H1 (cell line): ENCODE measurements around the gene ATMIN. TPM values are rescaled to one million over a fixed set of nuclear protein-coding genes. Genes with fewer than 3 reads are reported as not detected.

Experiments
- CTCF ChIA-PET: fragments of 300-600 bp; sonication (Branson Sonifier 250); formaldehyde crosslinking; loops from one replicate; lab custom pipeline; 2021; ENCODE audit not compliant: partially characterized antibody; lab: Charles Lee
- POLR2A ChIA-PET: fragments of 300-600 bp; sonication (Branson Sonifier 250); formaldehyde crosslinking; loops from one replicate; lab custom pipeline; 2021; ENCODE audit warnings: inconsistent platforms; ENCODE audit not compliant: partially characterized antibody; lab: Charles Lee
- DNase-seq, 2 experiments: peaks; one replicate each; pipeline versions ENCODE4 v3.0.0 to v3.0.0-alpha.2; 2010 to 2022; ENCODE audit warnings: low spot score in 2 of 2, low read depth in 1 of 2, mixed read lengths in 1 of 2
- FAIRE-seq: peaks from 2 replicates; lab custom pipeline; 2011; peaks lifted over from hg19 to GRCh38; lab: Jason Lieb, UNC
- H2AFZ ChIP-seq: 2 replicates; pipeline ENCODE4 v1.8.1; 2012; ENCODE audit warnings: low read length, inconsistent platforms
- H2AK5ac ChIP-seq: 2 replicates; pipeline ENCODE4 v1.6.1; 2013; ENCODE audit warnings: low read depth, low read length
- H2BK120ac ChIP-seq: replicated peaks from 2 replicates; pipeline ENCODE3; 2013; ENCODE audit warnings: low read depth, low read length, inconsistent platforms
- H2BK12ac ChIP-seq: 2 replicates; pipeline ENCODE4 v1.6.1; 2013; ENCODE audit warnings: low read depth, low read length
- H2BK15ac ChIP-seq: 2 replicates; pipeline ENCODE4 v1.6.1; 2013; ENCODE audit warnings: low read length
- H2BK20ac ChIP-seq: 2 replicates; pipeline ENCODE4 v1.6.1; 2013; ENCODE audit warnings: low read length
- H2BK5ac ChIP-seq: 2 replicates; pipeline ENCODE4 v1.6.1; 2013; ENCODE audit warnings: low read depth, low read length
- H3K14ac ChIP-seq: 2 replicates; pipeline ENCODE4 v1.6.1; 2013; ENCODE audit warnings: inconsistent platforms; ENCODE audit not compliant: insufficient read length
- H3K18ac ChIP-seq: 2 replicates; pipeline ENCODE4 v1.6.1; 2013; ENCODE audit warnings: low read length; ENCODE audit errors: extremely low read depth
- H3K23ac ChIP-seq: 2 replicates; pipeline ENCODE4 v1.6.1; 2013; ENCODE audit warnings: inconsistent platforms; ENCODE audit not compliant: insufficient read length
- H3K23me2 ChIP-seq: 2 replicates; pipeline ENCODE4 v1.6.1; 2013; ENCODE audit warnings: low read depth, low read length
- H3K27ac ChIP-seq: 2 replicates; pipeline ENCODE4 v1.6.1; 2011; ENCODE audit warnings: low read depth, low read length, inconsistent platforms
- H3K27me3 ChIP-seq, 4 experiments: replicated peaks in 1 of 4; 1 replicate in 1 of 4; 2 replicates in 3 of 4; pipeline versions ENCODE4 v1.6.1 to v1.8.1; 2011 to 2013; ENCODE audit warnings: low read length in 3 of 4, mild to moderate bottlenecking in 3 of 4, inconsistent platforms in 2 of 4, mixed read lengths in 2 of 4, moderate library complexity in 1 of 4; ENCODE audit not compliant: control insufficient read depth in 3 of 4, insufficient read depth in 3 of 4; ENCODE audit errors: extremely low read depth in 1 of 4
- H3K36me3 ChIP-seq, 4 experiments: 2 replicates each; pipeline versions ENCODE4 v1.6.1 to v1.8.1; 2011 to 2013; ENCODE audit warnings: mild to moderate bottlenecking in 4 of 4, low read length in 3 of 4, moderate library complexity in 2 of 4, control low read depth in 1 of 4, inconsistent platforms in 1 of 4; ENCODE audit not compliant: insufficient read depth in 4 of 4, control insufficient read depth in 2 of 4
- H3K4ac ChIP-seq: replicated peaks from 2 replicates; pipeline ENCODE3; 2013; ENCODE audit warnings: low read length, low read depth, mixed read lengths, inconsistent platforms; ENCODE audit not compliant: insufficient read length
- H3K4me1 ChIP-seq, 4 experiments: replicated peaks in 1 of 4; 1 replicate in 1 of 4; 2 replicates in 3 of 4; pipeline versions ENCODE4 v1.6.1 to v1.8.1; 2011 to 2013; ENCODE audit warnings: low read length in 3 of 4, inconsistent platforms in 2 of 4, mixed read lengths in 1 of 4; ENCODE audit not compliant: insufficient read depth in 4 of 4, control insufficient read depth in 3 of 4
- H3K4me2 ChIP-seq, 2 experiments: 2 replicates each; pipeline versions ENCODE4 v1.6.1 to v1.8.1; 2011 to 2013; ENCODE audit warnings: low read depth in 2 of 2, low read length in 2 of 2, control low read depth in 1 of 2, inconsistent platforms in 1 of 2, mild to moderate bottlenecking in 1 of 2; ENCODE audit not compliant: insufficient read depth in 1 of 2
- H3K4me3 ChIP-seq, 4 experiments: fragments of 200-600, 300-600 bp in 1 of 4; sonication (generic), shearing (Covaris generic), sonication (Bioruptor Twin) in 1 of 4; 2 replicates each; pipeline versions ENCODE4 v1.5.1 to v1.8.1; 2011 to 2016; ENCODE audit warnings: low read length in 4 of 4, low read depth in 3 of 4, control low read depth in 2 of 4, inconsistent platforms in 2 of 4, mild to moderate bottlenecking in 2 of 4, mixed read lengths in 1 of 4, moderate library complexity in 1 of 4; ENCODE audit not compliant: insufficient read depth in 2 of 4; ENCODE audit errors: extremely low read depth in 1 of 4
- H3K56ac ChIP-seq: replicated peaks from 2 replicates; pipeline ENCODE3; 2013; ENCODE audit warnings: low read depth, mild to moderate bottlenecking, mixed read lengths, low read length, inconsistent platforms; ENCODE audit not compliant: insufficient read length
- H3K79me1 ChIP-seq: 2 replicates; pipeline ENCODE4 v1.6.1; 2013; ENCODE audit warnings: low read depth, low read length, control low read depth
- H3K79me2 ChIP-seq, 2 experiments: 2 replicates each; pipeline versions ENCODE4 v1.6.1 to v1.8.1; 2012 to 2013; ENCODE audit warnings: low read length in 2 of 2, mild to moderate bottlenecking in 2 of 2, inconsistent platforms in 1 of 2; ENCODE audit not compliant: insufficient read depth in 2 of 2, control insufficient read depth in 1 of 2
- H3K9ac ChIP-seq, 4 experiments: replicated peaks in 1 of 4; 1 replicate in 1 of 4; 2 replicates in 3 of 4; pipeline versions ENCODE4 v1.6.1 to v1.8.1; 2011 to 2013; ENCODE audit warnings: low read depth in 3 of 4, low read length in 3 of 4, control low read depth in 2 of 4, mild to moderate bottlenecking in 2 of 4, moderate library complexity in 2 of 4, inconsistent platforms in 1 of 4; ENCODE audit errors: extremely low read depth in 1 of 4
- H3K9me3 ChIP-seq, 2 experiments: 2 replicates each; pipeline versions ENCODE4 v1.6.1 to v1.8.1; 2012 to 2013; ENCODE audit warnings: mild to moderate bottlenecking in 2 of 2, moderate library complexity in 2 of 2, control low read depth in 1 of 2, inconsistent platforms in 1 of 2, low read depth in 1 of 2, low read length in 1 of 2, mixed read lengths in 1 of 2; ENCODE audit not compliant: insufficient read depth in 2 of 2
- H4K20me1 ChIP-seq, 2 experiments: replicated peaks in 1 of 2; 2 replicates each; pipeline versions ENCODE3 to v1.8.1; 2011 to 2013; ENCODE audit warnings: inconsistent platforms in 2 of 2, low read length in 2 of 2, mild to moderate bottlenecking in 1 of 2; ENCODE audit not compliant: insufficient read depth in 2 of 2, control insufficient read depth in 1 of 2
- H4K5ac ChIP-seq: 2 replicates; pipeline ENCODE4 v1.6.1; 2013; ENCODE audit warnings: low read length, low read depth, mixed read lengths, inconsistent platforms; ENCODE audit not compliant: insufficient read length
- H4K8ac ChIP-seq: 2 replicates; pipeline ENCODE4 v1.8.0; 2013; ENCODE audit warnings: mild to moderate bottlenecking, moderate library complexity, low read length, inconsistent platforms; ENCODE audit not compliant: insufficient read depth; ENCODE audit errors: extremely low read depth
- H4K91ac ChIP-seq: replicated peaks from 2 replicates; pipeline ENCODE3; 2013; ENCODE audit warnings: low read length, mixed read lengths, inconsistent platforms; ENCODE audit not compliant: insufficient read length
- EP300 ChIP-seq, 2 experiments: IDR thresholded peaks; 1 replicate in 1 of 2; 2 replicates in 1 of 2; pipeline ENCODE4 v1.6.1; 2011 to 2012; ENCODE audit warnings: low read depth in 2 of 2, low read length in 2 of 2, mild to moderate bottlenecking in 2 of 2, borderline replicate concordance in 1 of 2, inconsistent platforms in 1 of 2, moderate library complexity in 1 of 2
- GTF2F1 ChIP-seq: IDR thresholded peaks from 2 replicates; pipeline ENCODE4 v1.6.1; 2012; ENCODE audit warnings: low read depth, low read length, improper control_type of control experiment, borderline replicate concordance
- NRF1 ChIP-seq: IDR thresholded peaks from 2 replicates; pipeline ENCODE4 v1.6.1; 2011; ENCODE audit warnings: mild to moderate bottlenecking, low read depth, low read length, improper control_type of control experiment
- POLR2A ChIP-seq, 2 experiments: IDR thresholded peaks; 1 replicate in 1 of 2; 2 replicates in 1 of 2; pipeline ENCODE4 v1.6.1; 2011; ENCODE audit warnings: low read depth in 2 of 2, low read length in 2 of 2, mild to moderate bottlenecking in 2 of 2; ENCODE audit errors: control extremely low read depth in 1 of 2
- TAF1 ChIP-seq: IDR thresholded peaks from 2 replicates; pipeline ENCODE4 v1.6.1; 2011; ENCODE audit warnings: mild to moderate bottlenecking, low read depth, low read length
- WGBS, 2 experiments: shearing (Covaris generic) in 1 of 2; methylation state at CpG; one replicate each; pipeline versions ENCODE4 v1.1.6 to v1.1.7; 2013 to 2015; ENCODE audit warnings: low lambda C conversion rate in 2 of 2, mixed read lengths in 2 of 2, inconsistent platforms in 1 of 2, low coverage in 1 of 2, missing lambda C conversion rate in 1 of 2; ENCODE audit not compliant: insufficient replicate concordance in 2 of 2, insufficient coverage in 1 of 2, insufficient read length in 1 of 2; ENCODE audit errors: extremely low coverage in 1 of 2, missing lambda C conversion rate in 1 of 2; 5-methylcytosine and 5-hydroxymethylcytosine counted together
- polyA plus RNA-seq, 7 experiments: library from polyadenylated mRNA; depleted of rRNA in 3 of 7; stranded (reverse) in 5 of 7; unstranded in 2 of 7; fragments of >200 nt in 5 of 7; fragments of 200-250 nt in 2 of 7; gene quantifications; 1 replicate in 5 of 7; 2 replicates in 1 of 7; 4 replicates in 1 of 7; pipeline versions ENCODE4 v1.2.1 to v1.2.3, GENCODE V29; 2011 to 2013; ENCODE audit warnings: missing spikeins in 2 of 7, mixed read lengths in 2 of 7
- total RNA-seq: library from RNA; stranded (reverse); fragmentation: NEBNext Ultra II Directional; extraction: Animal tissue kit (Norgen Biotek cat#: 25700); gene quantifications from 2 replicates; pipeline ENCODE4 v1.2.1, GENCODE V29; 2021

ATMIN gene
- total and polyA plus RNA-seq, 2 of the 8 experiments (the other 6 are each of a cell fraction or from before 2014, with no cell fraction given), result 34.8 to 59.8 TPM

DNA sequence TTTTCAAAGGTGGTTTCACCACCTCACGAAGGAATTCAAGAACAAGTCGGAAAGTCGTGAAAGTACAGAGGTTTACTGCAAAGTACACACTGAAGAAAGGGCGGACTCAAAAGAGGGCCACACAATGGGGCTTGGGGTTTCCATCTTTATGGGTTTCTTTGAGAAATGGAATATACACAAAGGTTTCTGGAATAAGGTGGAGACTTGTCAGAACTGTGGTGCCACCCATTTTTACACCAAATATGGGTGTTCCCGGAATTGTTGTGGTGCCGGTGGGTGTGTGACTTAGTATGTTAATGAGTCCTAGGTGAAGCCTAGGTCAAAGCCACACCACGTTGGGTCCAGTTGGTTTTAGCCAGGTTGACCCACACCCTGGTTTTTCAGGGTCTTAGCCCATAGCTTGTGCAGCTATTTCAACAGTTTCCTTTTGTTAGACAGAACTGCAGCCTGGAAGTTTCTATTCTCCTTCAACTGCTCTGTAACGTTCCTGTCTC is 61.1 kb downstream of the ATMIN start:
- Histone ChIP-seq H3K36me3 (peaks cover 0 to 6% (median 0%) of the 10 kb centered on the region in 4 experiments; a peak in 1 of 8 replicates), H2AK5ac (peak overlapping the region; percentile 75; the same call in 1 of the 2 replicates), H4K91ac (no peak overlapping the region), H3K27ac (no peak overlapping the region), H3K4me3 (peak overlapping the region; percentile 20 to 87 (median 64); a peak in 4 of 8 replicates), H3K4ac (no peak overlapping the region), H3K23me2 (0 out of 2 replicates have a peak, but pooled peaks cover 3% of the 10 kb centered on the region), H2BK12ac (0 out of 2 replicates have a peak overlapping the region, but pooled peaks have one; percentile 42), H2BK5ac (no peak overlapping the region), H4K8ac (no peak overlapping the region), H2BK20ac (no peak overlapping the region), H3K27me3 (no peaks in the 10 kb centered on the region), H3K14ac (no peak overlapping the region), H2BK120ac (no peak overlapping the region), H4K5ac (no peak overlapping the region), H3K23ac (no peak overlapping the region), H3K9me3 (no peaks in the 10 kb centered on the region), H3K79me1 (peaks cover 2% of the 10 kb centered on the region; the same call in 1 of the 2 replicates), H2BK15ac (0 out of 2 replicates have a peak overlapping the region, but pooled peaks have one; percentile 53), H4K20me1 (no peaks in the 10 kb centered on the region), H3K9ac (no peak overlapping the region), H3K79me2 (peaks cover 5 to 31% of the 10 kb centered on the region in 2 experiments), H3K18ac (no peak overlapping the region), H2AFZ (peak overlapping the region; percentile 93), H3K4me2 (peak overlapping the region; percentile 49 to 51; a peak in 3 of 4 replicates), H3K4me1 (no peaks in the 10 kb centered on the region), H3K56ac (no peak overlapping the region)
- TF ChIP-seq TAF1 (no peak), POLR2A (IDR thresholded peaks at IDR 0.05; ENCODE audit: control extremely low read depth in 1 of 2, low read depth in 2 of 2, low read length in 2 of 2) (no peak), EP300 (IDR thresholded peaks at IDR 0.05; ENCODE audit: borderline replicate concordance in 1 of 2, low read depth in 2 of 2, low read length in 2 of 2) (no peak), GTF2F1 (no peak), NRF1 (no peak)
- CTCF ChIA-PET, result interaction anchor here (1.0 to 1.4 kb wide), 2 partner anchors 20 to 45 kb away, joined by 3 to 5 read pairs; partner anchors contain the start of gene C16orf46
- WGBS, 2 experiments, result 50% methylated on average over 8 of the region's 8 CpGs; no CpG with 5 or more reads in 1 of the 2 experiments
- no peak for DNase-seq
- no peak for FAIRE-seq
- POLR2A ChIA-PET, result interaction anchor here (2.9 kb wide), 1 partner anchor 218 kb away, joined by 7 read pairs; the partner anchor contains the start of gene GAN
